ENCODE results near the gene PERCC1. TPM values are rescaled to one million over a fixed set of nuclear protein-coding genes. Genes with fewer than 3 reads are reported as not detected.
"Not testable (repeated sequence)": the region's sequence is repeated elsewhere in the genome, so short reads cannot be mapped to it uniquely, and the experiment has no call there.

Gene PERCC1
- total RNA-seq, 4 donors from 2014 or later = not detected

DNA sequence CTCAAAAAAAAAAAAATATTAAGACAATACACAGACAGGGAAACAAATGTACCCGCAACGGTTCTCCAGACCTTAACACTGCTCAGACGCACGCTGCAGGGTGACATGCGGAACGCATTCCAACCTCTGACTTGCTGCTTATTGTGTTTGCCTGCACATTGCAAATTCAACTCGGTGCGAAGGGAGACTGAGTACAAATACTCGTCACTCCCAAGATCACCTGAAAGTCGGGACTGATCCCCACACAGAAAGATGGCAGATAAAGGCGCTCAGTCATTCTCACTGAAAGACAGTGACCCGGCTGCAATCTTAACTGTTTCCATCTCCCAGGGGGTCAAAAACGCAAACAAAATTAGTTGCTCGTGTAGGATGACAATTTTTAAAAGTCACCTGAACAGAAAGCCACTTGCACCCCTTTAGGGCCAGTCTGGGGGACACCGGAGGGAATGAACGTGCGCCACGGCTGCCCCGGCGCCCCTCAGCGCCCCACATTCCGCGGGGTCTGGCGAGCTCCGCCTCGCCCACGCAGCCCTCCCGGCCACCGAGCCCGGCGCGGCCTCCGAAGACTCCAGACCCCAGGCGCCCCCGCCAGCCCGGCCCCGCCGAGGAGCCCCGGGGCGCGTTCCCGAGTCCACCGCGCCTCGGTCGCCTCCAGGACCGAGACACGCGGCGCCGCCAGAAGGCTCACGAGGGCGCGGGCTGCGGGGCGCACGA is 43.4 kb downstream of the PERCC1 start:
- Histone ChIP-seq H3K4me3 (peak overlapping the region; percentile 66 to 93 (median 82)), H3K4me1 (peaks cover 14 to 57% (median 34%) of the 10 kb centered on the region in 3 donors), H3K27me3 (no peaks in the 10 kb centered on the region), H3K9me3 (no peaks in the 10 kb centered on the region), H3K27ac (peak overlapping the region; percentile 83 to 96 (median 92)), H3K36me3 (no peaks in the 10 kb centered on the region)
- DNase-seq = no peak
- TF ChIP-seq, protein P1, sequence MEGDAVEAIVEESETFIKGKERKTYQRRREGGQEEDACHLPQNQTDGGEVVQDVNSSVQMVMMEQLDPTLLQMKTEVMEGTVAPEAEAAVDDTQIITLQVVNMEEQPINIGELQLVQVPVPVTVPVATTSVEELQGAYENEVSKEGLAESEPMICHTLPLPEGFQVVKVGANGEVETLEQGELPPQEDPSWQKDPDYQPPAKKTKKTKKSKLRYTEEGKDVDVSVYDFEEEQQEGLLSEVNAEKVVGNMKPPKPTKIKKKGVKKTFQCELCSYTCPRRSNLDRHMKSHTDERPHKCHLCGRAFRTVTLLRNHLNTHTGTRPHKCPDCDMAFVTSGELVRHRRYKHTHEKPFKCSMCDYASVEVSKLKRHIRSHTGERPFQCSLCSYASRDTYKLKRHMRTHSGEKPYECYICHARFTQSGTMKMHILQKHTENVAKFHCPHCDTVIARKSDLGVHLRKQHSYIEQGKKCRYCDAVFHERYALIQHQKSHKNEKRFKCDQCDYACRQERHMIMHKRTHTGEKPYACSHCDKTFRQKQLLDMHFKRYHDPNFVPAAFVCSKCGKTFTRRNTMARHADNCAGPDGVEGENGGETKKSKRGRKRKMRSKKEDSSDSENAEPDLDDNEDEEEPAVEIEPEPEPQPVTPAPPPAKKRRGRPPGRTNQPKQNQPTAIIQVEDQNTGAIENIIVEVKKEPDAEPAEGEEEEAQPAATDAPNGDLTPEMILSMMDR (IDR thresholded peaks at IDR 0.05) = no peak
- TF ChIP-seq POLR2A (IDR thresholded peaks at IDR 0.05) = no peak
- intact Hi-C loops (cut with DNase I) = no loop called here
- WGBS, 2 donors = 17 to 24% methylated on average over 17 of the region's 57 CpGs

DNA sequence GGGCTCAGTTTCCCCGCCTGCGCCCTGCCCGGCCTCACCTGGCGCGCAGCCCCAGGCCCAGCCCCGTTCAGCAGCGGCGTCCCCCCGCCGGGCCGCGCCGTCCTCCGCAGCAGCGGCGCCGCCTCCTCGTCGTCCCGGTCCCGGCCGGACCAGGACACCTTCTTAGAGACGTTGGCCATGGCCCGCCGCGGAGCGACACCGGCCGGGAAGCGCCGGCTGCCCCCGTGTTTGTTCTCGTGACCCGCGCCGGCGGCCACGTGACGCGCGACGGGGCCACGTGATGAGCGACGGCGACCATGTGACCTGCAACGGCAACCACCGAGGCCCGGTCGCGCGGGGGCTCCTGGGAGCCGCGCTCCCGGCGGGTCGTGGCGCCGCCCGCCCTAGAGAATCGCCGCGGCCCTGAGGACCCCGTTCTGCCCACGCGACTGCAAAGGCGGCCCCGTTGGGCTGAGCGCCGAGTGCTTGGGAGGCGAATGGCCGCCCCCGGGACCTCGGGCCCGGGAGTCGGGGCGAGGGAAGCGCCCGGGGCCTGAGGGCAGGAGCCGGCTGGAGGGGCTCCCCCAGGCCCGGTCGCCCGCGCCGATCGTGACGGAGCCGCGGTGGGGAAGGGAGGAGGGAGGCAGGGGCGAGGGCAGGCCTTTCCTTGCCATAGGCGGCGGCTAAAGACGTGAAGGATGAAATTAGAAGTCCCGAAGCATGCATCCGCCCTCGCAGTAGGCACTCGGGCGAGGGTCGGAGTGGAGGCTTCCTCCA is 44.1 kb downstream of the PERCC1 start, which contains the start of gene CLCN7:
Gene CLCN7, minus strand, starts transcription at position 233 of the 756 bp plus-strand sequence. Its CDS starts 54 bp downstream, at position 179.
- Histone ChIP-seq H3K9me3 (no peaks in the 10 kb centered on the region), H3K36me3 (no peaks in the 10 kb centered on the region), H3K27ac (peak within 1 kb of the TSS; percentile 83 to 96 (median 92)), H3K4me3 (peak within 1 kb of the TSS; percentile 66 to 93 (median 82)), H3K4me1 (peaks cover 14 to 54% (median 34%) of the 10 kb centered on the region in 3 donors), H3K27me3 (no peaks in the 10 kb centered on the region)
- intact Hi-C loops (cut with DNase I) = no loop called here
- 0% methylated on average over 15 of the region's 99 CpGs; no CpG with 5 or more reads in 1 of the 2 donors for WGBS, 2 donors
- DNase-seq = peak; percentile 59
- TF ChIP-seq POLR2A (IDR thresholded peaks at IDR 0.05) = peak in 3 of 4 donors; percentile 79 to 94 (median 94)
- TF ChIP-seq, protein P1 (IDR thresholded peaks at IDR 0.05) = peak in 2 of 6 experiments; percentile 9 to 42

DNA sequence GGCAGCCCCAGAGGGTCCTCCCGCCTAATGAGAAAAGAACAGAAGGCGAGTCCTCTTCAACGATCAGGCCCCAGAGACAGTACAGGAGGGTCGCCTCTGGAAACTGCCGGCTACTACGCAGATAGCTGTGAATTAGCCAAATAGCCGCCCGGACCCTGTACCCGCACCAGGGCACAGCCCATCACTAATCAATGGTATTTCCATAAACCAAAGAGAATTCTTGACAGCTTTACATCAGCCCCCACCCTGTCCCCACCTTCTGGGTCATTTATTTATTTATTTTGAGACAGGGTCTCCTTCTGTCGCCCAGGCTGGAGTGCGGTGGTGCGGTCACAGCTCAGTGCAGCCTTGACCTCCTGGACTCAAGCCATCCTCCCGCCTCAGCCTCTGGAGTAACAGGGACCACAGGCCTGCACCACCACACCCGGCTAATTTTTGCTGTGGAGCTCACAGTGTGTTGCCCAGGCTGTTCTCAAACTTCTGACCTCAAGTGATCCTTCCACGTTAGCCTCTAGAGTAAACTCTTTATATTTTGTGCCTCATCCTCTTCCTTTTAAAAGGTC is 44.8 kb downstream of the PERCC1 start:
- Histone ChIP-seq H3K36me3 (no peaks in the 10 kb centered on the region), H3K4me1 (peaks cover 14 to 49% (median 32%) of the 10 kb centered on the region in 3 donors), H3K9me3 (no peaks in the 10 kb centered on the region), H3K27ac (peak overlapping the region; percentile 83 to 96 (median 92)), H3K4me3 (peak overlapping the region; percentile 66 to 93 (median 82)), H3K27me3 (no peaks in the 10 kb centered on the region)
- intact Hi-C loops (cut with DNase I) = no loop called here
- no peak for DNase-seq
- TF ChIP-seq POLR2A (IDR thresholded peaks at IDR 0.05) = no peak
- TF ChIP-seq, protein P1 (IDR thresholded peaks at IDR 0.05) = no peak
- WGBS, 2 donors = 63 to 68% methylated on average over 10 to 13 of the region's 15 CpGs

DNA sequence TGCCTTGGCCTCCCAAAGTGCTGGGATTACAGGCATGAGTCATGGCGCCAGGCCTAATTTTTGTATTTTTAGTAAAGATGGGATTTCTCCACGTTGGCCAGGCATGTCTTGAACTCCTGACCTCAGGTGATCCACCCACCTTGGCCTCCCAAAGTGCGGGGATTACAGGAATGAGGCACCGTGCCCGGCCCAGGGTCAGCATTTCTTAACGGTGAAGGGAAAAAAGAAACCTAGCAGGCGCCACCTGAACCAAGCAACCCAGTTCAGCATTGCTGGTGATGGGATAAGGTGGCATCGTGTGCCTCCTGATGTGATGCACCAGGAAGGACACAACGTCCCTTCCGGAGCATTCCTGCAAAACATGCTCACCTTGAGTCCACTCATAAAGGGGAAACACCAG is 46.2 kb downstream of the PERCC1 start:
- H3K4me3 ChIP-seq = no peak overlapping the region
- intact Hi-C loops (cut with DNase I) = no loop called here
- H3K4me1 ChIP-seq = peaks cover 14 to 38% (median 19%) of the 10 kb centered on the region in 3 donors
- WGBS, 2 donors = 88% methylated on average over 7 to 10 of the region's 10 CpGs
- H3K27ac ChIP-seq = no peak overlapping the region
- H3K27me3 ChIP-seq = peaks cover 0 to 9% (median 0%) of the 10 kb centered on the region in 4 donors
- no peaks in the 10 kb centered on the region for H3K9me3 ChIP-seq
- no peak for DNase-seq
- TF ChIP-seq POLR2A (IDR thresholded peaks at IDR 0.05) = no peak
- TF ChIP-seq, protein P1 (IDR thresholded peaks at IDR 0.05) = no peak
- no peaks in the 10 kb centered on the region for H3K36me3 ChIP-seq

DNA sequence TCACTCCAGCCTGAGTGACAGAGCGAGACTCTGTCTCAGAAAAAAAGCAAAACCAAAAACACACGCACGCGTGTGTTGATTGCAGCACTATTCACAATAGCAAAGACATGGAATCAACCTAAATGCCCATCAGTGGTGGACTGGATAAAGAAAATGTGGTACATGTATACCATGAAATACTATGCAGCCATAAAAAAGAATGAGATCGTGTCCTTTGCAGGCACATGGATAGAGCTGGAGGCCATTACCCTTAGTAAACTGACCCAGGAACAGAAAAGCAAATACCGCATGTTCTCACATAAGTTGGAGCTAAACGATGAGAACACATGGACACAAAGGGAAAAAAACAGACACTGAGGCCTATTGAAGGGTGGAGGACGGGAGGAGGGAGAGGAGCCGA is 48.1 kb downstream of the PERCC1 start:
- H3K27me3 ChIP-seq = peaks cover 0 to 10% (median 0%) of the 10 kb centered on the region in 4 donors
- intact Hi-C loops (cut with DNase I); H3K9me3 ChIP-seq; H3K27ac ChIP-seq; DNase-seq; H3K36me3 ChIP-seq; H3K4me3 ChIP-seq: not testable (repeated sequence)
- 94 to 97% methylated on average over 9 of the region's 9 CpGs for WGBS, 2 donors
- peaks cover 6 to 29% (median 9%) of the 10 kb centered on the region in 3 donors for H3K4me1 ChIP-seq
